ENCODE results near the gene ABCA4.

GRCh38 chr1:94113589-94114226 lies 7.2 kb downstream of the ABCA4 start:
- TF ChIP-seq POLR2A (IDR thresholded peaks at IDR 0.05) (no peak), CTCF (IDR thresholded peaks at IDR 0.05) (no peak)
